Measurements from ENCODE around the gene KCNMA1.

The KCNMA1 gene

DNA sequence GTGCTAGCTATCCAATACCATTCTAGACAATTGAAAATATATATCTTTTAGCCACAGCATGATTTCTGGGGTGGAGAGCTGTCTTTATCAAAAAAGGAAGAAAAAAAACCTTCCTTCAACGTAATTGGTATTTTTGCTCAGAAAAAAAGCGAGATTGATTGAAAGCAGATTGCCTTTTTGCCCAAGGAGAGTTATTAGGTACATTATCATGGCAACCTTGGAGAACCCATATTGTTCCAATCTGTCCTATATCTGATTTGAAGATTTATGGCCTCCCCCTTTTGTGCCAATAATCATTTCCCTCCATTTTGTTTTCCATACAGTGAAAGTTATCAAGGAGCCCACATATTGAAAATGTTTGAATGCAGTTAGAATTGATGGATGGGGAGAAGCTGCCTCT, 544.5 kb downstream of the KCNMA1 start:
- no peak for TF ChIP-seq CTCF (IDR thresholded peaks at IDR 0.05; ENCODE audit: control insufficient read depth, insufficient read depth, low read depth, low read length, missing control alignments)
- DNase-seq (ENCODE audit: low read depth), result no peak
- H3K4me3 ChIP-seq (ENCODE audit: control insufficient read depth, low read depth, low read length), result no peak overlapping the region

GRCh38 chr10:77091597-77092165, 545.9 kb downstream of the KCNMA1 start:
- TF ChIP-seq CTCF (IDR thresholded peaks at IDR 0.05; ENCODE audit: control insufficient read depth, insufficient read depth, low read depth, low read length, missing control alignments), result no peak

DNA sequence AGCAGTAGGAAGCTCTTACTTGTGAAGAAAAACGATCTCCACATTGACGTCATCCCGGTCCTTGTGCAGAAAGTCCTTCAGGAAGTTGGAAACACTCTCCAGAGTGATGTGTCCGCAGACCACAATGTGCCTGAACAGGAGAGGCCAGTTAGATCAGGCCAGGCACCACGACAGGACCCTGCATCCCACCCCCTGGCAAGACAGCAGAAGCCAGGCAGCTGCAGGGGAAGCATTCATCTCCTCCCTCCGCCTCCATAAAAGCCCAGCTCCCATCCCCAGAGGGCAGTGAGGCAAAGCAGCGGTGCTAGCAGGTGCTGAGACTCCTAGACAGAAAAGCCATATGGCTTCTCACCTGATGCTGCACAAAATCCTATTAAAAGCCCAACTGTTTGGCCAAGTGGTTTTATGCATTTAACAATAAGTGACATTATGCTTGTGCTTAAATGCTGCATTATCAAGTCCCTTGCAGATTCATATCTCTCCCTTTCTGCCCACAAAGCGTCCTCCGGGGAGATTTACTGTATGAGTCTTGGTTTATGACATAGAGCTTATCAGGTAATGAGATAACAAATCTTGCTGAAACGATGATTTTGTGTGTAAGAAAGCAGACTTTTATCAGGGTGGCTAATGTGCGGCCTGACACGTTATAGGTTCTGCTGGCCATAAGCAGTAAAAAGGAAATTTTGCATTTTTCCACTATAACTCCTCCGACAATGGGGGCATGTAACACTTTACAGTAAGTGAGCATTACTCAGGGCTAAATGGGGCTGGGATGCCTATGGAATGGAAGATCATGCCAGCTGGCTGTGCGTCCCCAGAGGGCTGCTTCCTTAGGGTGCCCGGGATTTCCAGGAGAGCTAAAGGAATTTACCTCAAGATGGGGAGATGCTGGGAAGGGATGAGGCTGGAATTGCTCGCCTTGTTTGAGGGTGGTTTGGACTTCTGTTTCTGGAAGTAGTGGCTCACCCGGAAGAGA, 546.9 kb downstream of the KCNMA1 start:
- TF ChIP-seq CTCF (IDR thresholded peaks at IDR 0.05; ENCODE audit: control insufficient read depth, insufficient read depth, low read depth, low read length, missing control alignments), result no peak
- no peak for DNase-seq (ENCODE audit: low read depth)
- H3K4me3 ChIP-seq (ENCODE audit: control insufficient read depth, low read depth, low read length), result no peak overlapping the region

More at GRCh38 chr10:77091597-77092165, 545.9 kb downstream of the KCNMA1 start:
- no peak for DNase-seq (ENCODE audit: low read depth)
- H3K4me3 ChIP-seq (ENCODE audit: control insufficient read depth, low read depth, low read length), result no peak overlapping the region

DNA sequence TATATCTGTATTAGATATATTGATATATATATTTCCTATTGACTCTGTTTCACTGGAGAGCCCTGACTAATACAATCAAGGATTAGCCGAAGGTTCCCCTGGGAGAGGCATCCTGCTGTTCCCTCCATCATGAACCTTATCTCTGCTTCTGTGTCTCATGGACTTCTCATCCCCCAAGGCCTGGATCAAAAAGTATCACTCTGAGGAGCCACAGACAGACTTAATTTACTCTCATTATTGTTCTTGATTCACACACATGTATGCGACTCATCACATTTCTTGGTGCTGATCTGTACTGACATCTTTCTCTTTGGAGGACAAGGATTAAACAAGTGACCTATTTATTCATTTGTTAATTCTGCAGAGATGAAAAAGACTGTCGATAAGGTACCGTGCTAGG, 550.2 kb downstream of the KCNMA1 start:
- TF ChIP-seq CTCF (IDR thresholded peaks at IDR 0.05; ENCODE audit: control insufficient read depth, insufficient read depth, low read depth, low read length, missing control alignments), result no peak
- no peak for DNase-seq (ENCODE audit: low read depth)
- no peak overlapping the region for H3K4me3 ChIP-seq (ENCODE audit: control insufficient read depth, low read depth, low read length)

DNA sequence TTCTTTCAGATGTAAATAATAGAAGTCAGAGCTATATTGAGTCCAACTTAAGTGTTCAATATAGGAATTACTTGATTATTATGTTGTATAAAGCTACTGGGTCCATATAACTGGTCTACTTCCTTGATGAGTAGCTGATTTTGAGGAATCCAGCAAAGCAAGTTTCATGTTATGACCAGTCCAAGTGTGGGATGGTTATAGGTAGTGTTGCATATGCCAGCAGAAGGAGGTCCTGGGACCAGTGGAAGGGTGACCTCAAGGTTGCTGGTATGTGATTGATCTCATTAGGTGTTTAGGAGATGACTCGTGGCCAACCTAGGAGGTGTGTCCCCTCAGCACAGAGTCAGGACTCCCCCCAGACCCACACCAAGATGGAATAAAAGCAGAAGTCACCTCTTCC, 551.5 kb downstream of the KCNMA1 start:
- no peak for DNase-seq (ENCODE audit: low read depth)
- TF ChIP-seq CTCF (IDR thresholded peaks at IDR 0.05; ENCODE audit: control insufficient read depth, insufficient read depth, low read depth, low read length, missing control alignments), result no peak

GRCh38 chr10:77085344-77085743, 552.3 kb downstream of the KCNMA1 start:
- no peak for DNase-seq (ENCODE audit: low read depth)
- no peak overlapping the region for H3K4me3 ChIP-seq (ENCODE audit: control insufficient read depth, low read depth, low read length)
- no peak for TF ChIP-seq CTCF (IDR thresholded peaks at IDR 0.05; ENCODE audit: control insufficient read depth, insufficient read depth, low read depth, low read length, missing control alignments)

More for the DNA sequence above, 551.5 kb downstream of the KCNMA1 start:
- H3K4me3 ChIP-seq (ENCODE audit: control insufficient read depth, low read depth, low read length), result no peak overlapping the region
